Measurements from ENCODE around the gene MYB.

- TF ChIP-seq CTCF (conservative IDR thresholded peaks at IDR 0.05 in 1 of 2, IDR thresholded peaks at IDR 0.05 in 1 of 2; ENCODE audit: low read depth in 1 of 2, low read length in 2 of 2) (no peak), EZH2 (IDR thresholded peaks at IDR 0.05; ENCODE audit: low read length, missing control alignments) (no peak)
Measured at GRCh38 chr6:135227349-135227748, 46.2 kb downstream of the MYB start.

Data from fibroblast of lung (primary cell).